NCI-H187 (cell line): ENCODE results near the gene C2CD4D.
"Not testable (repeated sequence)": the region's sequence is repeated elsewhere in the genome, so short reads cannot be mapped to it uniquely, and the experiment has no call there.

ENCODE experiments used
- DNase-seq, 2 experiments: peaks; one replicate each; lab custom pipeline; 2025; lab: John Stamatoyannopoulos, UW

The C2CD4D gene

DNA sequence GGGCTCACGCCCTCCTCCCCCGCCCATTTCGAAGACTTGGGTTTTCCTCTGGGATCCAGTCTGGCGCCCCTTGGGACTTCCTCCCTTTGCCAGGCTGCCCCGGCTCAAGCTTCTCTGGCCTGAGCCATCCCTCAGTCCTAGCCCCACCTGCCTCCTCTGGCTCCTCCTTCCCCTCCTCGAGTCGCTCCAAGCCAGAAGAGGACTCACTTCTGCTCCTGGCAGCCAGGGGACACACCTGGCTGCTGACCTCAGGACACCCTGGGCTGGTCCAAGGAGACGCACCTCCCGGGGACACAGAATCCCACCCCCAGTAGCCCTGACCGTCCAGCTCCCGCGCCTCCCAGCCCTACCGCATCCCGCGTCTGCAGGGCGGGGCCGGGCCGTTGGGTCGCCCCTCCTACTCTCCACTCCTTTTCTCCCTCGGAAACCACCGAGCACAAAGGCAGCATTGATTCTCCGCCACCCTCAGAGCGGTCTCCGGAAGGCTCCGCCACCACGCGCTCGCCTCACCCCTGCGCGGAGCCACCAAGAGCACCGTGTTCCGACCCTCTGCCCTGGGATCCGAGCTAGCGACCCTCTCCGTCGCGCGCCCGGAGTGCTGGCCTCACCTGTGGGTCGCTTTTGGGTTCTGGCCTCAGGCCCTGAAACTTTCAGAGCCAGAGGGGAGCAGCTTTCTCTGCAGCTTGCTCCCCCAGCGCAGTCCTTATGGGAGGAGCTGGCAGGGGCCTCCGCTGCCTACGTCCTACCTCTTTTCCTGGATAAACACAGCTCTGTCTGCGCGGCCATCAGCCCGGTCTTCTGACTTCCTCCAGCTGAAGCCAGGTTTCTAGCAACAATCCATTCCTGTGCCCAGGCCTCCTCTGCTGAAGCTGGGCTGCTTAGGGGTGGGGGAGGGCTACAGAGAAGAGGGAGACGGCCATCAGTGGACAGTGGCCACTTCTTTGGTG lies at the start of gene C2CD4D:
Gene C2CD4D (minus strand): TSS at position 364 of the 947 bp plus-strand sequence. CDS start 831 bp downstream, outside the sequence.
- DNase-seq, result peak; percentile 76 to 79

DNA sequence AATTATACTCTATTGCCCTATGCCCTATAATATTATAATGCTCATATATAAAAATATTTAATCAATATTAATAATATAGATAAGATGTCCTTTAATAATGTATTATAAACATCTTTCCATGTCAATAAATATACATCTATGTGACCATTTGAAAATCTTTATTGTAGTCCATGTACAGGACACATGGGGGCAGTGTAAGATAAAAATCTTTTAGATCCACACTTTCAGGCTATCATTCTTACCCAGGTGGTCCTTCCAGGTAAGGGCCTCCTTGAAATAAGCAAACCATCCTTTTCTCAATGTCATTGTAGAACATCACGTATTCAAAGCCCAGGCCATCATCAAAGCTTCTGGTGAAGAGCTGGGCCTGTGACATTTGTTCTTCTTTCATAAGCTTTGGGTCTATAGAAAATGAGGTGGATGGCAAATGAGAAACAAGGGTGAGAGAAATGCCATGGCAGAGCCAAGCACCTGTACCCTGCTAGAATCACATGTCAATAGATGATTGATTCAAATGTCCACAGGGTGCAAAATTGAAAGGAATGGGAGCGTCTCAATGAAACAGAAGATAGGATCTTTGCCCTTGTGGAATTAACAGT lies 49.5 kb upstream of the C2CD4D start:
- DNase-seq, result no peak

DNA sequence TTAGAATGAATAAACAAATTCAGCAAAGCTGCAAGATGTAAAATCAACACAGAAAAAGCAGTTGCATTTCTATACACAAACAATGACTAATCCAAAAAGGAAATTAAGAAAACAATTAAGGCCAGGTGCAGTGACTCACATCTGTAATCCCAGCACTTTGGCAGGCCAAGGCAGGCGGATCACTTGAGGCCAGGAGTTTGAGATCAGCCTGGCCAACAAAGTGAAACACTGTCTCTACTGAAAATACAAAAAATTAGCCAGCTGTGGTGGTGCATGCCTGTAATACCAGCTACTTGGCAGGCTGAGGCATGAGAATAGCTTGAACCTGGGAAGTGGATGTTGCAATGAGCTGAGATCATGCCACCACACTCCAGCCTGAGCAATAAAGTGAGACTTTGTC lies 47.4 kb upstream of the C2CD4D start:
- no peak for DNase-seq

DNA sequence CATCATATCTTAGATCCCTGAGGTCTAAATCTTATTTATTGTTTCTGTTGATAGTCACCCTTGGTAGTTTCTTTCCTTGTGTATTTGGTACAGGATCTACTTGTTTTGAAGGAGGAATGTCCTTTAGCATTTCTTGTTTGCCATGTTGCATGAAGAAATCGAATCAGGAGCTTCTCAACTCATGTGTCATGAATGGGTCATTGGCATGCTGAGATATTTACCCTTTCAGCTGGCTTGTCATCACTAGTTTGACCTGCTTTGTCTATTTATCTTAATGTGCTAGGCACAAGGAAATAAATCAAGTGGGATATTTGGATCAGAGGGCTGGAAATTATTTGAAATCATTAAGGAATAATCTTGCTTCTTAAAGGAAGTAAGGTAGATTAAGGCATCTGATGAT lies 45.9 kb upstream of the C2CD4D start:
- no peak for DNase-seq

DNA sequence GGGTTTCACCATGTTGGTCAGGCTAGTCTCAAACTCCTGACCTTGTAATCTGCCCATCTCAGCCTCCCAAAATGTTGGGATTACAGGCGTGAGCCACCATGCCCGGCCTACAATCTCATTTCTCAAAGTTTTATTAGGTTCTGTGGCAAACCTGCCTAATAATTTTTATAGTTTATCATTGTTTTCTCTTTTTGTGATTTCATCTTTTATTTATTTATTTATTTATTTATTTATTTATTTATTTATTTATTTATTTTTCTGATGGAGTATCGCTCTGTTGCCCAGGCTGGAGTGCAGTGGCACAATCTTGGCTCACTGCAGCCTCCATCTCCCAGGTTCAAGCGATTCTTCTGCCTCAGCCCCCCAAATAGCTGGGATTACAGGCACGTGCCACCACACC lies 45.3 kb upstream of the C2CD4D start:
- DNase-seq, result not testable (repeated sequence)

DNA sequence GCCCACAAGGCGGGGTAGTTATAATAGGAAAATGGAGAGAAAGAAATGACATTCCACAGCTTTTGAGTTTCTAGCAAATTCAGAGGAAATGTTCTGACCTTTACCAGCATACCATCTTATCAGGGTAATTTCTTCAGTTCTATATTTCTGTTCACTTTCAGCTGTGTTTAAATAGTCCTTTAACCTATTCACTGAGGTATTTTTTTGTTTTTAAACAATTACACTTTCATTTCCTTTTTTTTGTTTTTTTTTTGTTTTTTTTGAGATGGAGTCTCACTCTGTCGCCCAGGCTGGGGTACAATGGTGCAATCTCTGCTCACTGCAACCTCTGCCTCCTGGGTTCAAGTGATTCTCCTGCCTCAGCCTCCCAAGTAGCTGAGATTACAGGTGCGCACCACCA lies 44.8 kb upstream of the C2CD4D start:
- DNase-seq, result not testable (repeated sequence)

DNA sequence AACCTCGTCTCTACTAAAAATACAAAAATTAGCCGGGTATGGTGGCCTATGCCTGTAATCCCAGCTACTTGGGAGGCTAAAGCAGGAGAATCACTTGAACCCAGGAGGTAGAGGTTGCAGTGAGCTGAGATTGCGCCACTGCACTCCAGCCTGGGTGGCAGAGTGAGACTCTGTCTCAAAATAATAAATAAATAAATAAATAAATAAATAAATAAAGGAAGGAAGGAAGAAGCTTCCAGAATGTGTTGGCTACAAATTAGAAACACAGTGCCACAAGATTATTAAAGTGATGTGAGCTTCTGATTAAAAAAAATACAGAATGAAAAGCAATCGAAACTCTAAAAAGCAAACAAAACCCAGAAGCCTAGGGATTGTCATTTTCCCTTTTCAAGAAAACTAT lies 44.3 kb upstream of the C2CD4D start:
- not testable (repeated sequence) for DNase-seq

DNA sequence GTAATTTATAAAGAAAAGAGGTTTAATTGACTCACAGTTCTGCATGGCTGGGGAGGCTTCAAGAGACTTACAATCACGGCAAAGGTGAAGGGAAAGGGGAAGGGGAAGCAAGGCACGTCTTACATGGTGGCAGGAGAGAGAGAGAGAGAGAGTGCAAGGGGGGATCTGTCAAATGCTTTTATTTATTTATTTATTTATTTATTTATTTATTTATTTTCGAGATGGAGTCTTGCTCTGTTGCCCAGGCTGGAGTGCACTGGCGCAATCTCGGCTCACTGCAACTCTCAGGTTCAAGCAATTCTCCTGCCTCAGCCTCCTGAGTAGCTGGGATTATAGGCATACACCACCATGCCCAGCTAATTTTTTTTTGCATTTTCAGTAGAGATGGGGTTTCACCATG lies 43.3 kb upstream of the C2CD4D start:
- not testable (repeated sequence) for DNase-seq

DNA sequence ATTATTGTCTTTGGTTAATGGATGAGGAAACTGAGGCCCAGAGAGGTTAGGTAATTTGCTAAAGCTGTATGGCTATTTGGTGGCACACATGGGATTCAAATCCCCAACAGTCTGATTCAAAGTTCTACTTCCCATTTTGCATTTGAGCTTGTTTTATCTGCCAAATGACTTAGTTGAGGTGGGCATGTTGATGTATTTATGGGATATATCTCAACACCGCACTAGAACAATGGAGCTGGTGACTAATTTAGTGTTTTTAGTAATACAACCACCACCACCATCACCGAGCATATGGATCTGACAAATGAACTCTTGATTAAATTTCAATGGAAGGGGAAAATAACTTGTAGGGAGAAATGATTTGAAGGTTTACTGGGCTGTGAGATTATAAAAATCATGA lies 42.8 kb upstream of the C2CD4D start:
- DNase-seq, result no peak

DNA sequence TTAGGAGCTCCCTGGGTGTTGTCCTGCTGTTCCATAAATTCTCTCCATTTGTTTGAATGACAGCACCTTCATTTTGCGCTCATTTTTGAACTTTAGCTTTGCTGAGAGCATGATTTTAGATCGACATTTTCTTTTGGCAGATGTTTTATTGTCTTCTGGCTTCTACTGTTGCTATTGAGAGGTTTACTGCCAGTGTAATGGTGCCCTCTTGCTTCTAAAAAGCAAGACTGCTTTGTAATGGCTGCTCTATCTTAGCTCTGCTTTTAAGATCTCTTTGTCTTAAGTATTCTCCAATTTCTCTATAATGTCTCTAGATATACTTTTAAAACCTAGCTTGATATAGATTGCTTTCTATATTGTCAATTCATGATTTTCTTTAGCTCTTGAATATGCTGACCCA lies 41.9 kb upstream of the C2CD4D start:
- no peak for DNase-seq

DNA sequence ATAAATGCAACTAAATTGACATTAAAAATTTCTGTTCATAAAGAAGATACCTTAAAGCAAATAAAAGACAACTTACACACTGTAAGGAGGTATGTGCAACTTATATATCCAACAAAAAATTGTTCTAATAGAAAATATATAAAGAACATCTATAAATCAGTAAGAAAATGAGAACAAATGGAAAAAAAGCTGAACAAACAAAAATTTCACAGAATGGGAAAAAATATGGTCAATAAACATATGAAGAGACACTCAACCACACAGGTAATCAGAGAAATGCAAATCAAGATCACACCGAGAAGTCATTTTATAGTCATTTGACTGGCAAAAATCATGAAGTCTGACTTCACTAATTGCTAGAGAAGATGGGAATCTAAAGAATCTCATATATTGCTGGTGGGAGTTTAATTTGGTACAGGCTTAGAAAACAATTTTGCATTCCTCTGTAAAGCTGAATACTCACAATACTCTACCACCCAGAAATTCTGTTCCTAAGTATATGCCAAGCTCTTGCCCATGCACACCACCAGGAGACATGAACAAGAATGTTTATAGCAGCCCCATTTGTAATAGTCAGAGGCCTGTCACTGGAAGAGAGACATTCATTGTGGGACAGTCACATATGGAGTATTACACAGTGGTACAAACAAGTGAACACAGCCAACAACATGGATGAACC lies 35.9 kb upstream of the C2CD4D start:
- DNase-seq, result no peak

DNA sequence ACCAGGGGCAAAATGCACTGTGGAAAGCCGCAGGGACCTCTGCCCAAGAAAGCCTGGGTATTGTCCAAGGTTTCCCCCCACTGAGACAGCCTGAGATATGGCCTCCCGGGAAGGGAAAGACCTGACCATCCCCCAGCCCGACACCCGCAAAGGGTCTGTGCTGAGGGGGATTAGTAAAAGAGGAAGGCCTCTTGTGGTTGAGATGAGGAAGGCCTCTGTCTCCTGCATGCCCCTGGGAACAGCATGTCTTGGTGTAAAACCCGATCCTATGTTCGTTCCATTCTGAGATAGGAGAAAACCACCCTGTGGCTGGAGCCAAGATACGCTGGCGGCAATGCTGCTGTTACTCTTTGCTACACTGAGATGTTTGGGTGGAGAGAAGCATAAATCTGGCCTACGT lies 33.2 kb upstream of the C2CD4D start:
- not testable (repeated sequence) for DNase-seq

DNA sequence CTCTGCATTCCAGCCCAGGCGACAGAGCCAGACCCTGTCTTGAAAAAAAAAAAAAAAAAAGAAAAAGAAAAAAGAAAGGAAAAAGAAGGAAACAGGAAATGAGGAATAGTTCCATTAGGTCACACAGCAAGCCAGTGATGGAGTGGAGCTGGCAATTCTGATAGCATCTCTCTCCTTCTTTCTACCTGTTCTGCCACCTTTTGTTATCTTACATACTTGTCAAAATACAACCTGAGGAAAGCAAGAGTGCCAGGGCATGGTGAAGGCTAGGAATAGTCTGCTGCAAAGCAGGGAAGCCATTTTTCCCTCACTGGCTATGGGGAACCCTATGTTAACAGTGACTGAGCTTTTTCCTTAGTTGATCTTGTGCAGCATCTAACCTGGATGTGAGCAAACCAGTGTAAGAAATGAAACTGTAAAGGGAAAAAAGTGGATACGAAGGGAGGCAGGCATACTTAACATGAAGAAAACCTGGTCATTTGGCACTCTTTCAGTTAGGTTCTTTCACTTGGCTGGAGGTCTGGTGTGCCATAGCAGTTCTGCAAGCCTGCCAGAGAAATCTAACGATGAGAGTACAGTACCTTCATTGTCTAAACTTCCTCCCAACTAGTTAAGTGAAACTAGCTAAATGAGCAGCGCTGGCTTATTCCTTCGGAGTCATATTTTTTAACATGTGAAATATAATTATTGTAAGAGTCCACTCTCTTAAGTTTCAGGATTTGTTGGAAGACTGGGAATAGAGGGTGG lies 31.8 kb upstream of the C2CD4D start:
- DNase-seq, result no peak

DNA sequence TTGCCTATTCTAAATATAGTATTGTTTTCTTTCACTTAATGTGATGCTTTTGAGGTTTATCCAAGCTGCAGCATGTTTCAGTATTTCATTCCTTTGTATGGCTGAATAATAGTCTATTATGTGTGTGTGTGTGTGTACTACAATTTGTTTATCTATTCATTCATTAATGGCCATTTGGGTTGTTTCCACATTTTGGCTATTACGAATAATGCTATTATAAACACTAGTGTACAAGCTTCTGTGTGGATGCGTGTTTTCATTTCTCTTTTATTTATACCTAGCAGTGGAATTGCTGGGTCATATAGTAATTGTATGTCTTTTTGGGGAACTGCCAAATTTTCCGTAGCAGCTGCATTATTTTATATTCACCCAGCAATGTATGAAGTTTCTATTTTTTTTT lies 28.9 kb upstream of the C2CD4D start:
- DNase-seq, result no peak

DNA sequence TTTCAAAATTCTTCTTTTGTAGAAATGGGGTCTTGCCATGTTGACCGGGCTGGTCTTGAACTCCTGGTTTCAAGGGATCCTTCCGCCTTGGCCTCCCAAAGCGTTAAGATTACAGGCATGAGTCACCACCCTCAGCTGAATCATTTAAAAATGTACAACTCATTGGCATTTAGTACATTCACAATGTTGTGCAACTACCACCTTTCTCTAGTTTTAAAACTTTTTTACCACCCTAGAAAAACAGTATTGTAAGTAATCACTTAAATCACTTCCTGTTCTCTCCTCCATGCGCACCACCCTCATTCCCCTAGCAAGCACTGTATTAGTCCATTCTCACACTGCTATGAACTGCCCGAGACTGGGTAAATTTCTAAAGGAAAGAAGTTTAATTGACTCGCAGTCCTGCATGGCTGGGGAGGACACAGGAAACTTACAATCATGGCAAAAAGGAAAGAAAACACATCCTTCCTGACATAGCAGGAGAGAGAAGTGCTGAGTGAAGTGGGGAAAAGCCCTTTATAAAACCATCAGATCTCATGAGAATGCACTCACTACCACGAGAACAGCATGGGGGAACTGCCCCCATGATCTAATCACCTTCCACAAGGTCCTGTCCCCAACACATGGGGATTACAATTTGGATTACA lies 28.3 kb upstream of the C2CD4D start:
- no peak for DNase-seq

DNA sequence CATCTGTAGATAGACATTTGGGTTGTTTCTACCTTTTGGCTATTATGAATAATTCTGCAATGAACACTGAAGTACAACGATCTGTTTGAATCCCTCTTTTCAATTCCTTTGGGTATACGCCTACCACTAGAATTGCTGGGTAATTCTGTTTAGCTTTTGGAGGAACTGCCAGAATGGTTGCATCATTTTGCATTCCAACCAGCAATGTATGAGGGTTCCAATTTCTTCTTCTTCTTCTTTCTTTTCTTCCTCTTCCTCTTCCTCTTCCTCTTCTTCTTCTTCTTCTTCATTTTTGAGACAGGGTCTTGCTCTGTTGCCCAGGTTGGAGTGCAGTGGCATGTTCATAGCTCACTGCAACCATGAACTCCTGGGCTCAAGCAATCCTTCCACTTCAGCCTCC lies 27.7 kb upstream of the C2CD4D start:
- no peak for DNase-seq

DNA sequence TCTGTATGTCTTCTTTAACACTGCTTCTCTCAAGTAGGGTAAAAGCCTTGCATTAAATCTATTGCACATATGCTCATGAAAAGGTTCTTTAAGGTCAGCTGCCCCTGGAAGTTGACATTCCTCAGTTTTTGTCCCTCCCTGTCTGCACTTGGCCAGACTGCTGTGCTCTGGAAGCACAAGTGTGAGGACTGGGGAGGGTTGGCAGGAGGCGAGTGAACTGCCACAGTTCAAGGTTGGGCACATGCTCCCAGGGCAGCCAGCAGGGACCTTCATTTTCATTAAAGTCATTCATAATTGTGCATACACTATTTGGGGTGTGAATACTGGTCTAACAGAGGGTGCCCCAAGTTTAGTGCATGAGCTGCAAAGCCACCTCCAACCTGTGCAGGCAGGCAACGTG lies 24.8 kb upstream of the C2CD4D start:
- DNase-seq, result no peak

DNA sequence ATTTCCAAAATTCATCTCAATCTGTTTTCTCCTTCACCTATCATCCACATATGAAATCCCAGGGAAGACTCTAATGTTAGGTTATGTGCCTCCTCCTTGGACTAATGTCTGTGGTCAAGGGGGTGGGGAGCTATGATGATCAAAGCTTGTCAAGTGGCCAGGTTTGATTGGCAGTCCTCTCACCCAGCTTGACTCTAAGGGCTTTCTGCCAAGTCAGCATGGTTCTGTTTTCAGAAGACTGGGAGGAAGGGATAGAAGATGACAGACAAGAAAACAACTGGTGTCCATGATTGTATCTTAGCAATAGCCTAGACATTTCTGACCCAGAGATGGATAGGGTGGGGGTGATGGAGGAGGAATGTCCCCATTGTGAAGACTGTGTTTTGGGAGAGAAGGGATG lies 23.0 kb upstream of the C2CD4D start:
- no peak for DNase-seq

DNA sequence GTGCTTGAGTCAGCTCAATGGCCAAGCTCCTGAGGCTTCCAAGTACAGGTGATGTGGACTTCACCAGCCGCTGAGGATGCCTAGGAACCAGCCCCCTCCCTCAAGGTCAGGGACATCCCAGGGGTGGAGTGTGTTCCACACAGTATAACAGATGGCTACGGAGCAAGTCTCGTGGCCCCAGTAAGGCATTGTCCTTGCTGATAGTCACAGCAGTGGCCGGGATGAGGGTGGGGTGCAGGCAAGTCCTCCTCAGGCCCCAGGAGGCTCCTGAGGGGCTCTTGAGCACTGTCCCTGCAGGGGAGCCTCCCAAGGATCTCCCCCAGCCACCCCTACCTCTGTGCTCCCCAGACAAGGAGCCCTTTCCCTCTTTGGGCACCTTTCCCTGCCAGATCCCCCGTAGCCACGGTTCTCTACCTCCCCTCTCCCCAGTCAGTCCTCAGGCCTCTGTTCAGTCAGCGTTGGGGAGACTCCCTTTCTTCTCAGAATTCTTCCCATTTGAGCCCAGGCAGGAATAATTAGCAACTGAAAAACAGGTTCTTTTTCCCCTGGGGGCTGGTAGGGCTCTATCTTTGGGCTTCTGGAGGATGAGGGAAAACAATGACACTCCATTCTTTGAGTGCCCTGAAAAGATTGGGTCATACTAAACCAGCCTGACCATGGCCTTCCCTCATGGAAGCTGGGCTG lies 21.0 kb upstream of the C2CD4D start:
- DNase-seq, result no peak

DNA sequence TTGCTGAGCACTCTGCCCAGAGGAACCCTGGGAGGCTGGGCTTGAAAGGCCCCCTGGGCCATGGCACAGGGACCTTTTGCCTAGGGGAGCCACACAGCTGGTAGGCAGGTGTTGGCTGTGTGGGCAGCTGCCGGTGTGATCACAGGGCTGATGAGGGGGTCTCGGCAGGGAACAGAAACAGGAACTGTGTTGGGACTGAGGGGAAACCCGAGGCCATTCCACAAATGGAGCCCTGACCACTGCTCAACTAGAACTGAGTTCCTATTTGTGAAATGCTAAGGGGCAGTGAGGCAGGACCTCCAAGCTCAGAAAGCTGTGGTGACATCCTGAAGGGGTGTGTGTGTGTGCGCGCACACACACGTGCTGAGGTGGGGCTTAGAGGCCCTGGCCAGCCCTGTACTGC lies 20.3 kb upstream of the C2CD4D start:
- DNase-seq, result no peak
